ENCODE data around the gene PHKA2.
"Not testable (repeated sequence)": the region's sequence is repeated elsewhere in the genome, so short reads cannot be mapped to it uniquely, and the experiment has no call there.

PHKA2 gene

GRCh38 chrX:18871970-18872369, 111.9 kb downstream of the PHKA2 start:
- Mint-ChIP-seq H3K4me1 (no peaks in the 10 kb centered on the region), H3K9me3 (no peaks in the 10 kb centered on the region), H3K4me3 (no peak overlapping the region), H3K36me3 (no peaks in the 10 kb centered on the region), H3K27ac (no peak overlapping the region), H3K27me3 (peaks cover 4% of the 10 kb centered on the region)
- CTCF ChIA-PET = no interaction called here
- no peak for DNase-seq

- DNase-seq = no peak
- Mint-ChIP-seq H3K9me3 (no peaks in the 10 kb centered on the region), H3K27me3 (peaks cover 4% of the 10 kb centered on the region), H3K4me1 (no peaks in the 10 kb centered on the region), H3K27ac (no peak overlapping the region), H3K4me3 (no peak overlapping the region), H3K36me3 (no peaks in the 10 kb centered on the region)
- CTCF ChIA-PET = no interaction called here
Observed at GRCh38 chrX:18871161-18871890, 112.6 kb downstream of the PHKA2 start.

GRCh38 chrX:18864390-18864920, 119.5 kb downstream of the PHKA2 start:
- no peak overlapping the region for H3K4me3 Mint-ChIP-seq
- no peaks in the 10 kb centered on the region for H3K36me3 Mint-ChIP-seq
- CTCF ChIA-PET = no interaction called here

GRCh38 chrX:18861511-18861910, 122.4 kb downstream of the PHKA2 start:
- no peak for DNase-seq
- H3K4me1 Mint-ChIP-seq = peaks cover under 1% of the 10 kb centered on the region
- CTCF ChIA-PET = no interaction called here
- H3K36me3 Mint-ChIP-seq = no peaks in the 10 kb centered on the region
- H3K27ac Mint-ChIP-seq = no peak overlapping the region
- no peak overlapping the region for H3K4me3 Mint-ChIP-seq
- H3K9me3 Mint-ChIP-seq = no peaks in the 10 kb centered on the region
- no peaks in the 10 kb centered on the region for H3K27me3 Mint-ChIP-seq

More at GRCh38 chrX:18864390-18864920, 119.5 kb downstream of the PHKA2 start:
- DNase-seq = no peak
- Mint-ChIP-seq H3K27me3 (no peaks in the 10 kb centered on the region), H3K27ac (no peak overlapping the region), H3K4me1 (no peaks in the 10 kb centered on the region), H3K9me3 (no peaks in the 10 kb centered on the region)

GRCh38 chrX:18856645-18856997, 127.3 kb downstream of the PHKA2 start:
- CTCF ChIA-PET = no interaction called here
- DNase-seq = no peak
- Mint-ChIP-seq H3K9me3 (peaks cover 2% of the 10 kb centered on the region), H3K4me1 (peaks cover 10% of the 10 kb centered on the region), H3K36me3 (peaks cover 1% of the 10 kb centered on the region), H3K27ac (no peak overlapping the region), H3K4me3 (no peak overlapping the region), H3K27me3 (no peaks in the 10 kb centered on the region)

- Mint-ChIP-seq H3K4me3 (no peak overlapping the region), H3K4me1 (peaks cover 10% of the 10 kb centered on the region), H3K36me3 (peaks cover 1% of the 10 kb centered on the region), H3K27ac (no peak overlapping the region), H3K27me3 (no peaks in the 10 kb centered on the region), H3K9me3 (peaks cover 2% of the 10 kb centered on the region)
- CTCF ChIA-PET = interaction anchor here (0.6 kb wide), 1 partner anchor 334 kb away, joined by 3 read pairs; no protein-coding TSS in a partner anchor
- no peak for DNase-seq
Observed at GRCh38 chrX:18855919-18856644, 127.8 kb downstream of the PHKA2 start.

- DNase-seq, H3K27ac Mint-ChIP-seq, H3K36me3 Mint-ChIP-seq, CTCF ChIA-PET, H3K9me3 Mint-ChIP-seq, H3K4me3 Mint-ChIP-seq, H3K27me3 Mint-ChIP-seq, H3K4me1 Mint-ChIP-seq: not testable (repeated sequence)
Observed at GRCh38 chrX:18847901-18848300, 136.0 kb downstream of the PHKA2 start.

Data from activated naive CD4-positive, alpha-beta T cell treated with anti-CD3 and anti-CD28 coated beads, Interleukin-2, amount 10 ng/mL, durations not matched to agents 7 days and 5 days (primary cell).